ENCODE measurements around the gene DNA2.
"Not testable (repeated sequence)": the region's sequence is repeated elsewhere in the genome, so short reads cannot be mapped to it uniquely, and the experiment has no call there.

Gene DNA2

GRCh38 chr10:68449698-68450097, 22.1 kb downstream of the DNA2 start:
- not testable (repeated sequence) for DNase-seq (ENCODE audit: low read depth)

DNA sequence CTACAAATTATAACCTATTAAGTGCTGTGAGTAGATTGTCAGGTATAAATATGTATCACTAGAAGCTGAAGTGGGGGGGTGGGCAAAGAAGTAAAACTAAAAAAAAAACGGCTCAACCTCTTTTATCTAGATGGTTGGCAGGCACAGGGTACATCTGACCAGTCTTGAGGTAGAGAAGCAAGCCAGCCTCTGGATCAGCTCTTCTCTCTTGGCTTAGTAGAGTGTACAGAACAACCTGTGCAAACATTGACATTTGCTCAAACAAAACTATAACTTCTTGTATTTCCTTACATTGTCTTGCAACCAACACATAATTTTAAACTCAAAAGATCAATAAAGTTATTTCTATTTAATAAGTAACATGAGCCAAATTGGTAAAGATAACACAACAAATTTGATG, 25.6 kb downstream of the DNA2 start:
- DNase-seq (ENCODE audit: low read depth), result no peak

DNA sequence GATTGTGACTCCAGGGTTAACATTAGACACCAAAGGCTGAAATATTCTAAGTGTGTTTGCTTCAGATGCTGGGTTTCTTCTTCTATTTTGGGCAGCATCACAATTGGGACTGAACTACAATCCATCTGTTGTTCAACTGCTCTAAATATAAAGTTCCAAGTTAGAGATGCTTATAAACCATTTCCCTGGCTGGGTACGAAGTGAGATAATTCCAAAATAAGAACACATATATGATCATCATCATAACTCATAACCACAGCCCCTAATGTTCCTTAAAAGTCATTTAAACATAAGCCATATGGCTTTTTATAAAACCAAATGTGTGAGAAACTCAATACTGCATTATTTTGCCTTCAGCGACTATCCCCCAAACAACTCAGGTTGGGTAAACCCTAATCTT, 28.8 kb downstream of the DNA2 start:
- no peak for DNase-seq (ENCODE audit: low read depth)

- DNase-seq (ENCODE audit: low read depth), result no peak
Measured at GRCh38 chr10:68440898-68441297, 30.9 kb downstream of the DNA2 start.

DNA sequence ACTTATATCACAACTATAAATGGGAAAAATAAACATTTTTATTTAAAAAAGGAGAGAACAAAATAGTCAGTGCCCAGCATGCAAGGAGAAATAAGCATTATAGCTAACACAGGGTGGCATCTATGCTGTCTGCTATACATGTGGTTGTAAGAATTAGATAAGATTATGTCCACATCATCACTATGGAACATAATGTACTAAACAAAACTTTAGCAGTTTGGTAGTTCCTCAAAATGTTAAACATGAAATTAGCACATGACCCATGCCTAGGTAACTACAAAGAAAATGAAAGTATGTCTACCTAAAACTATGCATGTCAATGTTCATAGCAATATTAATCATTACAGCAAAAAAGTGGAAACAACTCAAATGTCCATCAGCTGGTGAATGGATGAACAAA, 36.0 kb downstream of the DNA2 start:
- DNase-seq (ENCODE audit: low read depth), result no peak

DNA sequence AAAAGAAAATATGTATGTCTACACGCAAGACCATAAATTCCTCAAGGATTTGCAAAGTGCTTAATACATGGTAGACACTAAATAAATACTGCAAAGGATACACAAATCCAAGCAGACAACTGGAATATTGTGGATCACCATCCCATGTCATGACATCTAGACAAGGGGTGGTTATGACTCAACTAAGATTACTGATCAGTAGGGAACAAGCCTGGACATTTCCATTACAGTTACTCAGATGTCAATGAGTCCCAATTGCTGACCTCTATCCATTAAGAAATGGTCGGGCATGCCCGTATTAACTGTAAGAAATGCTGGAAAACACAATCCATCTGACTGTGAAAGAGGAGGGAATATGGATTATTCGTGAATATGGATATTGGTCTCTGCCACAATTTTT, 37.1 kb downstream of the DNA2 start:
- DNase-seq (ENCODE audit: low read depth), result no peak

GRCh38 chr10:68428396-68429104, 43.2 kb downstream of the DNA2 start:
- no peak for DNase-seq (ENCODE audit: low read depth)

GRCh38 chr10:68424454-68425014, 47.2 kb downstream of the DNA2 start:
- no peak for DNase-seq (ENCODE audit: low read depth)

DNA sequence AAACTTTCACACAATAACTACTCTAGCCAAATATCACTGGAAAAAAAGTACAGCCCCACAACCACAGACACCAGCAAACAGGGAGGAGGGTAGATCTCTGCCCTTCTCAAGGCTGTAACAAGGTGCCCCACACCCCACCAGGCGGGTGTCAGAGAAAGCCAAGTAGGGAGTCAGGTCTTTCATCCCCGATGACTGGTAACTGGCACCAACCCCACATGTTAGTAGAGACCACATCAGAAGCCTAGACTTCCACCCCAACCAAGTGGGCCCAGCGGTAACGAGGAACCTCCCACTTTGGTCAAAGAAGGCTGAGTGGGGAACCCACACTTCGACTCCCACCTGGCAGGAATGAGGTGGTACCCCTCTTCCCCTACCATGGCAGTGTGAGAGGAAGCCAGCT, 48.3 kb downstream of the DNA2 start:
- DNase-seq (ENCODE audit: low read depth), result peak; percentile 9

- DNase-seq (ENCODE audit: low read depth), result no peak
Measured at GRCh38 chr10:68419376-68419775, 52.4 kb downstream of the DNA2 start.

DNA sequence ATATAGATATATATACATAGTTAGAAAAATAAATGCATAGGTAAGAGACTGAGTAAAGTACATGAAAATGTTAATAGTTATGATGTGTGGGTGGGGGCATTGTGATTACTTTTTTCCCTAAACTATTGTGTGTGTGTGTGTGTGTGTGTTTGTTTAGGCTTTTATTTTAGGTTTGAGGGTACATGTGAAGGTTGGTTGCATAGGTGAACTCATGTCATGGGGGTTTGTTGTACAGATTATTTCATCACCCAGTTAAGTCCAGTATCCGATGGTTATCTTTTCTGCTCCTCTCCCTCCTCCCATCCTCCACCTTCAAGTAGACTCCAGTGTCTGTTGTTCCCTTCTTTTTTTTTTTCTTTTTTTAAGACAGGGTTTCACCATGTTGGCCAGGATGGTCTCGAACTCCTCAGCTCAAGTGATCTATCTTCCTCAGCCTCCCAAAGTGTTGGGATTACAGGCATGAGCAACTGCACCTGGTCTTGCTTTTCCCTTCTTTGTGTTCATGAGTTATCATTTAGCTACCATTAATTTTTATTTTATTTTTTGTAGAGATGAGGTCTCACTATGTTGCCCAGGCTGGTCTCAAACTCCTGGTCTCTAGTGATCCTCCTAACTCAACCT, 62.8 kb downstream of the DNA2 start:
- DNase-seq (ENCODE audit: low read depth), result no peak

DNA sequence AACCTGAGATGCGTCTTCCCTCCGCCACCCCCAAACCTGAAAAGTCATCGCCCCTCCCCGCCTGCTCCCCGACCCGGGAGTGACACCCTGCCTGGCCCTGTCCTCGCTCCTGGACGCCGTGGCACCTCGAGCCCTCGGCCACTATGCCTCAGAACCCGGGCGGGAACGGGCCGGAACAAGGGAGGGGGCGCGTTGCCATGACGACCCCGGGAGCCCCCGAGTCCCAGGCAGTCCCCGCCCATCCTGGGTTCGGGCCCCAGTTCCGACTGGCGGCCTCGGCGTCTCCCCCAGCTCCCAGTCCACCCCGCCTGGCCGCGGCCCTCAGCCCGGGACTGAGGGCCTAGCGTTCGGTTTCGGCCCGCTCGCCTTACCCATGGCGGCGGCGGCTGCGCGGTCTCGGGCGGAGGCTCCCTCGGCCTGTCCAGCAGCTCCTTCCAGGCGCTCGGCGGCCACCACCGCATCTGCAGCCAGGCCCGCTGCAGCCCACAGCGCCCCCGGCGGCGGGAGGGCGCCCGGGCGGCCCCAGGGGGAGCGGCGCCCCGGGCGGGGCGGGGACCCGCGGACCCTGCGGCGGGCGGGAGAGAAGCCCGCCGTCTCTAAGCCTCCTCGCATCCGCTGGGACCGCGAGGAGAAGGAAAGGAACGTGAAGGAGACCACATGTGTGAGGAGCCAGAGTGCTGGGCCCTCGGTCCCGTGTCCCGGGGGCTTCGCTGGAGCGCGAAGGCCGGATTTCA, 64.8 kb downstream of the DNA2 start, which contains the start of gene RUFY2:
RUFY2 (minus strand) TSS at position 463 of the 734 bp plus-strand sequence; CDS start at position 375, 88 bp downstream.
- DNase-seq (ENCODE audit: low read depth), result peak; percentile 57

DNA sequence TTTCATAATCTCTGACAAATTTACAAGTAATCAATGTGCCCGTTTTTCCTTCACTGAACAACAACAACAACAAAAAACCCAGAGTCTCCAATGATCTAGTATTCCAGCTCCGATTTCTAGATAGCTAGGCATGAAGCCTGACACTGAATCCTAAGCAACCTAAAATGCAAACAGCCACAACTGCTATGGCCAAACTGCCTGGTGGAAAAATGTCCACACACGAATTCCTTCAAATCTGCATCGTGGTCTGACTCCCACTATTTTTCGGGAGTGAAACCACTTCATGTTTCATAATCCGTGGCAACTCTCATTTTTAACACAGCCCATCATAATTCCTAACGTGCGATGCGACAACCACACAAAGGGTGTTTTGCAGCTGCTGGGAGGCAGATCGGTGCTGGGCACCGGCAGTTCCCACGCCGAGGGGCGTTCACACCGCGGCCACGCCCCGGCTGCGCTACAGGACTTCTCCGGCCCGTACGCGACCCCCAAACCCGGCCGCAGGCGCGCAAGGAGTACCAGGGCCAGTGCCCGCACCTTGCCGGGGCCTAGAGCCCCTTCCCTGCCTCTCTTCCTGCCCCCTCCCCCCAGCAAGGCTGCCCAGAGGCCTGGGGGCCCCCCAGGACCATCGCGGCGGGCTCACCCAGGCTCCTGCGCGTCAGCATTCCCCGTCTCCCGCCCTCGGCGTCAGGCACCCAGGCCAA, 65.5 kb downstream of the DNA2 start:
- no peak for DNase-seq (ENCODE audit: low read depth)

- DNase-seq (ENCODE audit: low read depth), result no peak
Measured at GRCh38 chr10:68403701-68404100, 68.1 kb downstream of the DNA2 start.

DNA sequence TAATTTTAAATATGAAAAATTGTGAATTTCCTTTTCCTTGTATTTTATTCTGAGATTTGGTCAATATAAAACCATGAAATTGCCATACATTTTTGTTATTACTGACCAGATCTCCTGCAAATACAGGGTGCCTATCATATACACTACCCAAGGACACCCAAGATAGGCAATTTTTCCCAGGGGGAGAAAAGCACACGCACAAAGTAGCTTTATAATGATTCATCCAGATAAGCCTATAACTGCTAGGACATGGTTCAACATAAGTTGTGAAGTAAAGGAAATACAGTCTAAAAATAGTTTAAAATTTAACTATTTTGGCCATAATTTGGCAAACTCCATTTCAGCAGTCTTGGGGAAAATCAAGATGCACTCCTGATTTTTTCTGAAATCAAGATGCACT, 69.5 kb downstream of the DNA2 start:
- no peak for DNase-seq (ENCODE audit: low read depth)

GRCh38 chr10:68397005-68397404, 74.8 kb downstream of the DNA2 start:
- no peak for DNase-seq (ENCODE audit: low read depth)

DNA sequence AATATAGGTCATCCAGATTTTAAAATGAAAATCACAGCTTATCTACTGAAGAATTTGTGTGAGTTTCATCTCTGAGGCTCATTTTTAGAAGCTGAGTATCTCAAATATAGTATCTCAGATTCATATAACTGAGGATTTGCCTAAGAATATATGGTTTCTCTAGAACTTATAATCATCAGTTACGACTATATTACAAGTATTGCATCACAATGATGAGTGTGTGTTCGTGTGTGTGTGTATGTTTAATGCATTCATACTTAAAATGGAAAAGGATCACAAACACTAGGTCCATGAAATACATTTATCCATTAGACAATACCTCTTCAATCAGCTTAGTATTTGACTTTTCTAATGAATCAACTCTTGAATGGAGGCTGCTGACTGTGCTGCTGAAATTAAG, 86.0 kb downstream of the DNA2 start:
- no peak for DNase-seq (ENCODE audit: low read depth)

- DNase-seq (ENCODE audit: low read depth), result no peak
Measured at GRCh38 chr10:68371604-68372003, 100.2 kb downstream of the DNA2 start.

DNA sequence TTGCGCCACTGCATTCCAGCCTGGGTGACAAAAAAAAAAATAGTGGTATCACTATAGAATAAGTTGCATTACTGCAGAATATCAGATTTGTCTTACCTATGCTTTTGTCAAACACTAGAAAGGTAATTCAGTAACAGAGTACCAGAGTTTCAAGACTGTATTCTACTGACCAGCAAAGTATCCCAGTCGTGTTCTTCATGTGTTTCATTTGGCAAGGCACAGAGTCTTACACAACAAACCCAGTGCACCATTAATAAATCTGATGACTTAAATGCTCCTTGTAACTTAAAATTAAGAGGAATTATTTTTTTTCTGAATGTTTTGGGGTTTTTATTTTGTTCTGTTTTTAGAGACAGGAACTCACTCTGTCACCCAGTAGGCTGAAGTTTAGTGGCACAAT, 104.7 kb downstream of the DNA2 start:
- DNase-seq (ENCODE audit: low read depth), result no peak

DNA sequence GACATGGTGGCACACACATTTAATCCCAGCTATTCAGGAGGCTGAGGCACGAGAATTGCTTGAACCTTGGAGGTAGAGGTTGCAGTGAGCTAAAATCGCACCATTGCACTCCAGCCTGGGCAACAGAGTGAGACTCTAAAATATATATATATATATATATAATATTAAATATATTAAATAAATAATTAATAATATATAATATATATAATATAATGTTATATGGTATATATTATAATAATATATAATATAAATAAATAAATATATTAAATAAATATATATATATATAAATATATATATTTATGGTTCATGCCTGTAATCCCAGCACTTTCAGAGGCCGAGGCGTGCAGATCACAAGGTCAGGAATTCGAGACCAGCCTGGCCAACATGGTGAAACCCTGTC, 105.2 kb downstream of the DNA2 start:
- no peak for DNase-seq (ENCODE audit: low read depth)

DNA sequence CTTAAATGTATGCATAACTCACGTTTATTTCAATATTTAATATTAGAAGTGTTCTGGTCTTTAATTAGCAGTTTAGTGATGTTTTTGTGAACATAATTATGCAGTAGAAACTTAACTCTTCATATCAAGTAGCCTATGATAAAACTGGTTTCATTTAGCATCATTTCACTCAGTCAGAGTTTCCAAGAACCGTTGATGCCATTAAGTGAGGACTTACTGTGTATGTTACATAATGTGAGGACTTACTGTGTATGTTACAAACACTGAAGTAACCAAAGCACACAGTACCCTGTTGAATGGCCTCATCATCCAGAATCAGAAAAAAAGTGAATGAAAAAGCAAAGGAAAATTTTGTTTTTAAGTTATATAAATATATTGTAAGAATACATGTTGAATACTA, 106.2 kb downstream of the DNA2 start:
- no peak for DNase-seq (ENCODE audit: low read depth)
